Measurements from ENCODE around the gene NPW.

- TF ChIP-seq, protein P1, sequence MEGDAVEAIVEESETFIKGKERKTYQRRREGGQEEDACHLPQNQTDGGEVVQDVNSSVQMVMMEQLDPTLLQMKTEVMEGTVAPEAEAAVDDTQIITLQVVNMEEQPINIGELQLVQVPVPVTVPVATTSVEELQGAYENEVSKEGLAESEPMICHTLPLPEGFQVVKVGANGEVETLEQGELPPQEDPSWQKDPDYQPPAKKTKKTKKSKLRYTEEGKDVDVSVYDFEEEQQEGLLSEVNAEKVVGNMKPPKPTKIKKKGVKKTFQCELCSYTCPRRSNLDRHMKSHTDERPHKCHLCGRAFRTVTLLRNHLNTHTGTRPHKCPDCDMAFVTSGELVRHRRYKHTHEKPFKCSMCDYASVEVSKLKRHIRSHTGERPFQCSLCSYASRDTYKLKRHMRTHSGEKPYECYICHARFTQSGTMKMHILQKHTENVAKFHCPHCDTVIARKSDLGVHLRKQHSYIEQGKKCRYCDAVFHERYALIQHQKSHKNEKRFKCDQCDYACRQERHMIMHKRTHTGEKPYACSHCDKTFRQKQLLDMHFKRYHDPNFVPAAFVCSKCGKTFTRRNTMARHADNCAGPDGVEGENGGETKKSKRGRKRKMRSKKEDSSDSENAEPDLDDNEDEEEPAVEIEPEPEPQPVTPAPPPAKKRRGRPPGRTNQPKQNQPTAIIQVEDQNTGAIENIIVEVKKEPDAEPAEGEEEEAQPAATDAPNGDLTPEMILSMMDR (IDR thresholded peaks at IDR 0.05): no peak
- TF ChIP-seq POLR2A (IDR thresholded peaks at IDR 0.05): no peak
Observed at GRCh38 chr16:2035431-2036199, 16.0 kb downstream of the NPW start.

Data from esophagus squamous epithelium (tissue), 4 donors.